Measurements from ENCODE around the gene CEP104. TPM values are rescaled to one million over a fixed set of nuclear protein-coding genes. Genes with fewer than 3 reads are reported as not detected.

The CEP104 gene
- total and polyA plus RNA-seq, 2 donors (not counting 1 experiment from before 2014, with no cell fraction given) = 27.7 to 71.8 TPM

- H3K4me2 ChIP-seq (replicated peaks; ENCODE audit: low read depth, low read length, poor library complexity, severe bottlenecking) = no peak overlapping the region
- CTCF ChIA-PET = no interaction called here
- no peaks in the 10 kb centered on the region for H3K79me2 ChIP-seq (ENCODE audit: control insufficient read depth, insufficient read depth, low read length)
Observed at GRCh38 chr1:3905266-3905952, 48.4 kb upstream of the CEP104 start.

More at GRCh38 chr1:3905266-3905952, 48.4 kb upstream of the CEP104 start:
- Mint-ChIP-seq H3K4me3 (no peak overlapping the region), H3K27me3 (peaks cover 6% of the 10 kb centered on the region), H3K9me3 (ENCODE audit: insufficient read depth) (no peaks in the 10 kb centered on the region), H3K27ac (no peak overlapping the region), H3K4me1 (peaks cover 16% of the 10 kb centered on the region)
- DNase-seq = no peak
- Histone ChIP-seq H3K4me3 (ENCODE audit: control extremely low read depth in 1 of 5, extremely low read depth in 1 of 5, insufficient read depth in 1 of 5, low read depth in 2 of 5, low read length in 4 of 5) (no peak overlapping the region), H4K20me1 (ENCODE audit: control insufficient read depth, insufficient read depth, low read length, poor library complexity, severe bottlenecking) (no peaks in the 10 kb centered on the region), H3K36me3 (replicated peaks in 1 of 2; ENCODE audit: control extremely low read depth in 1 of 2, control insufficient read depth in 1 of 2, extremely low read depth in 1 of 2, insufficient read depth in 2 of 2, low read length in 1 of 2) (no peaks in the 10 kb centered on the region), H3K9me3 (ENCODE audit: control extremely low read depth in 1 of 3, control insufficient read depth in 2 of 3, insufficient read depth in 1 of 3, low read length in 2 of 3) (no peaks in the 10 kb centered on the region), H3K27ac (ENCODE audit: low read length in 2 of 2) (no peak overlapping the region), H2AFZ (ENCODE audit: insufficient read depth, low read depth, low read length, poor library complexity, severe bottlenecking) (no peak overlapping the region), H3K9ac (ENCODE audit: low read length) (no peak overlapping the region), H3K4me1 (ENCODE audit: control insufficient read depth in 2 of 2, insufficient read depth in 2 of 2, low read length in 2 of 2) (peaks cover 0 to 31% of the 10 kb centered on the region in 2 donors), H3K27me3 (replicated peaks in 1 of 4; ENCODE audit: control extremely low read depth in 1 of 4, control insufficient read depth in 3 of 4, insufficient read depth in 4 of 4, low read length in 3 of 4) (peaks cover 0 to 8% (median 0%) of the 10 kb centered on the region in 4 experiments)
- 97% methylated on average over 12 of the region's 19 CpGs for WGBS (ENCODE audit: insufficient coverage)
- TF ChIP-seq EZH2 (IDR thresholded peaks at IDR 0.05; ENCODE audit: borderline replicate concordance, insufficient read depth, low read depth, low read length, poor library complexity, severe bottlenecking) (no peak), CTCF (IDR thresholded peaks at IDR 0.05) (no peak)
- no peak for ATAC-seq (ENCODE audit: low read depth)
- intact Hi-C loops (cut with micrococcal nuclease) = loop anchor here (10.0 kb wide), 1 partner anchor 251 kb away; the partner anchor contains the start of genes TP73 and WRAP73
- POLR2A ChIA-PET = no interaction called here
